HG03159 (cell line): ENCODE measurements around the gene PTPN5.
"Not testable (repeated sequence)": the region's sequence is repeated elsewhere in the genome, so short reads cannot be mapped to it uniquely, and the experiment has no call there.

Source experiments
- ATAC-seq: cut with Tn5 transposase; IDR thresholded peaks from one replicate; pipeline ENCODE4 v1.9.1; 2021; ENCODE audit warnings: mild to moderate bottlenecking, moderate library complexity; ENCODE audit not compliant: unreplicated experiment

The PTPN5 gene

DNA sequence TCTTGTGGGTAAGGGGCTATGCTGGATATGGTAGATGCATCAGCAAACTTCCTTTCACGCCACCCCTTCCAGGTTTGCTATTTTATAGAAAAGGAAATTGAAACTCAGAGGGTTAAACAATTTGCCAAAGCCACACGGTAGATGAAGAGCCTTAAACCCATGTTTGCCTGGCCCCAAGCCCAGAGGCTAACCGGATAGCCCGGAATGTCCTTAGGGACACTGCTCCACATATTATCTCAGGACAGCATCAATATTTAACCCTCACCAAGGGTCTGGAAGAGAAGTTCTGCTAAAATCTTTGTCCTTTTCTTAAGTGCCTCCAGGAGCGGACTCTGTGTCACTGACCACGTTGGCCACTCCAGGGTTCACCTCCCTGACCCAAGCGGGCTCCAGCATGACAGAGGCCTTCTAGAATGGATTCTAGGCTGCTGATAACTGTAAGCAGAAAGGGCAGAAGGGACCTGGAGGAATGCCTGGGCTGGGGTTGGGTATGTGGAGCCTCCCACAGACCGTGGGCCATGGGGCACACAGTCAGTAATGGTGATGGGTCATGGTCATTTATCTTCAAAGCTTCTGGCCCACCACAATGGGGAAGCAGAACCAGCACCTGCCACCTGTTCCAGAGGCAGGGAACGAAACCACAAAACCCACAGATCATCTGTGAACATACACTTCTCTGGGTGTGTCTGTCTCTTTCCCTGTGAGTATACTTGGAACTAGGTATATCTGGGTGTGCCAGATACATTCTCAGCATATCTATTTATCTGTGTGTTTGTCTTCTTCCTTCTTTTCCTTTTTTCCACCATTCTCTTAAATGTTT, 98.4 kb downstream of the PTPN5 start:
- ATAC-seq = no peak

DNA sequence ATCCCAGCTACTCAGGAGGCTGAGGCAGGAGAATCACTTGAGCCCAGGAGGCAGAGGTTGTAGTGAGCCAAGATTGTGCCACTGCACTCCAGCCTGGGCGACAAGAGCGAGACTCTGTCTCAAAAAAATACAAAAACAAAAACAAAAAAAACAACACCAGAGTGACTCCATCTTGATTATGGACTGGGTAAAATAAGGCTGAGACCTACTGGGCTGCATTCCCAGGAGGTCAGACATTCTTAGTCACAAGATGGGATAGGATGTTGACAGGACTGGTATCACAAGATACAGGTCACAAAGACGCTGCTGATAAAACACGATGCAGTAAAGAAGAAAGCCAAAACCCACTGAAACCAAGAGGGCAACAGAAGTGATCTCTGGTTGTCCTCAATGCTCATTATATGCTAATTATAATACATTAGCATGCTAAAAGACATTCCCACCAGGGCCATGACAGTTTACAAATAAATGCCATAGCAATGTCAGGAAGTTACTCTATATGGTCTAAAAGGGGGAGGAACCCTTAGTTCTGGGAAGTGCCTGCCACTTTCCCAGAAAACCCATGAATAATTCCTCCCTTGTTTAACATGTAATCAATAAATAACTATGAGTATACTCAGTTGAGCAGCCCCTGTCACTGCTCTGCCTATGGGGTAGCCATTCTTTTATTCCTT, 100.0 kb downstream of the PTPN5 start:
- ATAC-seq = not testable (repeated sequence)

- ATAC-seq = no peak
These were observed 107.3 kb downstream of the PTPN5 start for GRCh38 chr11:18684267-18684666.

- no peak for ATAC-seq
These were observed 109.1 kb downstream of the PTPN5 start for GRCh38 chr11:18682466-18682865.

GRCh38 chr11:18681949-18682348, 109.6 kb downstream of the PTPN5 start:
- ATAC-seq = not testable (repeated sequence)
